Activated CD4-positive, alpha-beta T cell treated with anti-CD3 and anti-CD28 coated beads for 4 hours (primary cell): ENCODE data around the gene HDAC9.

ENCODE experiments used
- DNase-seq, 2 donors: peaks; one replicate each; pipeline ENCODE4 v3.0.0-alpha.2; 2020

The HDAC9 gene

DNA sequence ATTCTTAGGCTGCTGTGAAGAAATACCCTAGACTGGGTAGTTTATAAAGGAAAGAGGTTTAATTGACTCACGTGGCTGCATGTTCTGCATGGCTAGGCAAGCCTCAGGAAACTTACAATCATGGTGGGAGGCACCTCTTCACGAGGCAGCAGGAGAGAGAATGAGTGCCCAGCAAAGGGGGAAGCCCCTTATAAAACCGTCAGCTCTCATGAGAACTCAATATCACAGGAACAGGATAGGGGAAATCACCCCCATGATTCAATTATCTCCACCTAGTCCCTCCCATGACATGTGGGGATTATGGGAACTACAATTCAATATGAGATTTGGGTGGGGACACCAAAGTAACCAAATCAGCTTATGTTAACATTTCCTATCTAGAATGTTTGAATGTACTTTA lies 362.7 kb downstream of the HDAC9 start:
- DNase-seq, result no peak

DNA sequence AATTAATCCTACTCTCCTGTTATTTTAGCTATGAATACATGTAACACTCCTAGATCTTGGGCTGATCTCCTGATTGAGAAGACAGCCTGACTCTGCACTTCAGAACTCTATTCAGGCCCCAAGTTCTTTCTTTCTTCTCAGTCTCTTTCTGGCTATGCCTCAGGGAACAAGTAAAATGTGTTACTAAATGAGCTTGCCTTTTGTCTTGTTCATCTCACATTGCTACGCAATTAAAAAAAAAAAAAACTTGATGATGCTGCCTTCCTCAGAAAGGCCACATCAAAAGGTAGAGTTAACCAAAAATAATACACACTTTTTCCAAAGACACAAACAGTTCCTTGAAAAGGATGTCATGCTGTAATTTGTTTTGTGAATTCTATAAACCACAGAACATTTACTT lies 363.8 kb downstream of the HDAC9 start:
- no peak for DNase-seq

GRCh38 chr7:18860221-18860620 lies 364.7 kb downstream of the HDAC9 start:
- DNase-seq, result no peak

GRCh38 chr7:18861514-18862118 lies 366.1 kb downstream of the HDAC9 start:
- DNase-seq, result no peak

DNA sequence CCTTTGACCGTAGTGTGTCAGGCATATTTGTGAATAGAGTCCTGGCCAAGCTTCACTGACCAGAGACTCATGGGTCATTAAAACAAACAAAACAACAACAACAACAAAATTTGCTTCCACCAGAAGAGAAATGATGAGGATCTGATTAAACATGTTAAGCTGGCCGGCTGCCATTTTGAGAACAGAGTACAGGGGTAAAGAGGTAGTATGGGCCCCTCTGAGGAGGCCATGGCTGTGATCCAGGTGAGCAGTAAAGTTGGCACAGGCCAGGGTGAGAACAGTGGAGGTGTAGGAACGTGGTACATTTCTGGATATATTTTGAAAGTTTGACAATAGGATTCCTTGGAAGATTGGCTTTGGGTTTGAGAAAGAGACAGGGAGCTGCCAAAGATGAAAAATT lies 369.4 kb downstream of the HDAC9 start:
- DNase-seq, result no peak

DNA sequence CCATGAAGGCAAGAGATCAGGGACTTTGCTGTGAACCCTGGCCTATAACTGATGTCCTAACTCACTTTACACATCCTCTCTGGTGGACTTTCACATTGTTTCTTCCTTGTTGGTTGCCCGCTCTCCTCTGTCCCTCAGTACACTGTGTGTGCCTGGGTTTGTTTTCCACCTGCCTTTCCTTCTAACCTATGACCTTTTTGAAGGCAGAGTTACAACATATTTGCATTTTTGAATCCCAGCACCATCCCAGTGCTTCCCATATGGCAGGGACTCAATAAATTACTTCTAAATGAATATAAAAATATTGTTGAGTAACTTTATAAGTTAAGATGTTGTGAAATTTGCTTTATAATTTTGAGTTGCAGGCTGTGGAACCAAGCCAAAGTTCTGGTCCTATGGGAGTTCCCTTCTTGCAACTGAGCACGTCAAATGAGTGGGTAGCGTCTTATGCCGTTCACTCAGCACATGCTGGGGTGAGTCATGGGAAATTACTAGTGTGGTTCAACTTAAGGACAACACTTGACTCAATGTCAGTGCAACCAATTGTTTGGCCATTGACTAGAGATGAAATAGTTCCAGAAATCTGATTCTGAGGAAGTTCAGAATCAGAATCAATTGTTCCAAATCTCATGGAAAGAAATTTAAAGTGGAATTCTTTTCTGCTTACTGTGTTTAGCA lies 370.9 kb downstream of the HDAC9 start:
- no peak for DNase-seq

- no peak for DNase-seq
These were observed 376.8 kb downstream of the HDAC9 start for GRCh38 chr7:18872344-18872743.

GRCh38 chr7:18873734-18874336 lies 378.3 kb downstream of the HDAC9 start:
- DNase-seq, result no peak

DNA sequence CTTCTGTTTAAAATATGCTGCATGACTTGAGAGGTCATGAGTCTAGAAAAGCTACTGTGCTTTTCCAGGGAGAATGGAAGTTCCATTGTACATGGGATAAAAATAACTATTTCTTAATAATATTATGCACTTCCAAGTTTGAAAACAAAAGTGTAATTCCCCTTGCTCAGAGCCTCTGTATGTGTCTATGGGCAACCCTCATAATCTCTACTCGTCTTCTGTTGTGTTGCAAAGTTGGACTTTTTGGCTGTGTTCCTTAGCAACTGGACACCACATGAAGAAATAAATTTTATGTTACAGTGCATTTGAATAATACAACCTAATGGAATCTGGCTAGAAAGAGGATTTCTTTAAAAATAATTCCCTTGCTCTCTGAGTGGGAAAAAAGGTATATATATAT lies 379.3 kb downstream of the HDAC9 start:
- DNase-seq, result no peak

DNA sequence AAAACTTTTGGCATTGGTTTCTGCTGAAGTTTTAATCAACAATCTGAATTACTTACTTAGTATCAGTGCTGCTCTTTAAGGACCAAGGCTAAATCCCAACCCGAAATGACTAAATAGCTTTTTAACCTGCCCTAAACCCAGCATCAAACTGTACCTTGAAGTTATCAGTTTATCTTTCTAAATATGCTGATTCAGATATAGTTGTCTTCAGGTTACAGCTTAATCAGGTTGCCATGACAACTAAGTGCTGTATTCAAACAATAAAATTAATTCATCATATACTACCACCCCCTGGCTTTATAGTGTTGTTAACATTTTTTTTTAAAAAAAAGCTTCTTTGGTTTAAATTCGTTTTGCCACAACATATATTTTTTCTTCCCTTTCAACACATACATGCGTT lies 382.3 kb downstream of the HDAC9 start:
- DNase-seq, result no peak

DNA sequence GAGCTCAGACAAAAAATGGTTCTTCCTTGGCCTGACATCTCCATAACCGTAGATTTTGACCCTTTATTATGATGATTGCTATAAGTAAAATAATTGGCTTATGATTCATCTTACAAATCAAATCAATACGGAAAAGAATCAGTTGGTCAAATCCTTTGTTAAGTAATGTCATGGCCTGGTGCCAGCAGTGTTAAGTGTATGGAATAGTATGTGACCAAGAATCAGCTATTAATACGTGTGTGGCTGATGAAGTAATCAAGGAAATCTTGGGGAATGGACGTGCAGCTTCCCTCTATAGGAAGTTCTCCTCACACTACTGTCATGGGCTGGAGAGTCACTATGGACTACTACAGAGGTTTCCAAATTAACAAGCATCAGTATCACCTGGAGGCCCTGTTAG lies 391.3 kb downstream of the HDAC9 start:
- no peak for DNase-seq

- DNase-seq, result no peak
These were observed 393.9 kb downstream of the HDAC9 start for GRCh38 chr7:18889436-18889835.

GRCh38 chr7:18890134-18890533 lies 394.6 kb downstream of the HDAC9 start:
- no peak for DNase-seq

DNA sequence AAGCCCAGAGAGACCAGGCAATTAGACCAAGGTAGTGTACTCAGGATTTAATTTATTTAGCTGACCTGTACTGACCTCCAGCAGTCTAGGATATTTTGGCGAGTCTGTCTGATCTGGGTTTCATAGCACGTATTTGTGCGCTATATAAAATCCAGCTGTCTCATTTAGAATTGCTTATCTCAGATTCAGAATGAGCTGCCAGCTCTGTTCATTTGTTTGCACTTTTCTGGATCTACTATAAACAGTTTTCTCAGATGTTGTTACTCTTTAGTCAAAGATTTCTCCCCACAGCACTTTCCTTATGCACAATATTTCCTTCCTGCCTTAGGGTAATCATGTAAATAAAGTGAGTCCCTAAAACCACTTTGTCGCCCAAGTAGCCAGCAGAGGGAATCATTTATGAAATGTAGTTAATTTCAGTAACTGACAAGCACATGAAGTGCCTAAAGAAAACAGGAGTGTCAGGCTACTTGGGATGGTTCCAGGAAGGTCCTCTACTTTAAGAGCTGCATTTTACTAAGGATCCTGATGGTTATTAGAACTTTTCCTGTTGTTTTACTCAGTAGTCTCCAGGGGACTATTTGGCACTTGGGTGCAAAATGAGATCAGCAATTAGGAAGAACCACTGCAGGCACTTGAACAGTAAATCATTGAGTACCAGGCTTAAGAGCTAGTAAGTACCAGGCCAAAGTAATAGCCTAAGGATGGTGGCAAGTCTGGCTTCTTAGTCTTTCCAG lies 395.5 kb downstream of the HDAC9 start:
- no peak for DNase-seq

- no peak for DNase-seq
These were observed 397.6 kb downstream of the HDAC9 start for GRCh38 chr7:18893156-18893555.

GRCh38 chr7:18894155-18894554 lies 398.6 kb downstream of the HDAC9 start:
- DNase-seq, result no peak

- DNase-seq, result no peak
These were observed 399.9 kb downstream of the HDAC9 start for GRCh38 chr7:18895456-18895855.

- no peak for DNase-seq
These were observed 400.9 kb downstream of the HDAC9 start for GRCh38 chr7:18896343-18896975.

DNA sequence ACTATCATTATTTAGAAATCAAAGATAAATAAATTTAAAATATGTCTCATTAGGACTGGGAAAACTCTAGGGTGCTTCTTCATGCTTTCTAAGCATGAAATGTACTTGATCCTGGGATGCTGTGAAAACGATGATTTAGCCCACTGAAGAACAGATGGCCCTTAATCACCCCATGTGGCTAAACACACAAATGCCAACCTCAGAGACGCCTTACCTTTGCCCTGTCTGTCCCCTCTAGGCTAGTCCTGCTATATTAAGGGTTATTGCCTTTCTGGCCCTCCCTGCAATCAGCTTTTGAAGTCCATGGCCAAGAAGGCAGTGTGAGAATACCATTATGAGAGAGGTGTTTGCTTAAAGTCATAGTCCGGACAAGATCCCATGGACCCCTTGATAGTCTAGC lies 404.7 kb downstream of the HDAC9 start:
- DNase-seq, result no peak

- DNase-seq, result no peak
These were observed 405.3 kb downstream of the HDAC9 start for GRCh38 chr7:18900803-18901202.

- no peak for DNase-seq
These were observed 405.8 kb downstream of the HDAC9 start for GRCh38 chr7:18901351-18901750.

DNA sequence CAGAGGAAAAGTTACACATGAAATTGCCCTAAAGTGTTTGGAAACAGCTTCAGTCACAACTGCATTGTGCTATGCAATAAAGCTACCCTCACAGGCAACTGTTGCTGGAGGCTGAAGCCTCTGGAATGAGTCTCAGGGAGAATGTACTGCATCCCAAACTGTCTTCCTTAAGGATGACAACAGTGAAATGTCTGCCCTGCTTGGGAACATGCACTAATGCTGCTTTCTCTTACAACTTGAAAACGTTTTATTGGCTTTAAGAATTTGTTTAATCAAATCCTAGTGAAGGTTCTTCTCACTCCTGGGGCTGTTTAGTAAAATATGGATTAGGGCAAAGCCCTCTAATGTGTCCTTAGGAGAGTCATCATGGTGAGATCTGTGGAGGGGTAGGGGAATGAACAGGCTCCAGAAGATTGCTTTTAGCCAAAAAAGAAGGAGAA lies 406.5 kb downstream of the HDAC9 start:
- no peak for DNase-seq

- DNase-seq, result no peak
These were observed 407.3 kb downstream of the HDAC9 start for GRCh38 chr7:18902892-18903291.
